A549 treated with AZD9567 at 1 μM for 4 hours (cell line): ENCODE data around the gene HOXA2. TPM values are rescaled to one million over a fixed set of nuclear protein-coding genes. Genes with fewer than 3 reads are reported as not detected.

Source experiments
- total RNA-seq: library from RNA; stranded (reverse); fragments of 200-300 nt; extraction: Qiagen RNA extraction; gene quantifications from 5 replicates; pipeline ENCODE4 v1.2.3, GENCODE V29; 2022; ENCODE audit not compliant: insufficient read depth

HOXA2 gene
- total RNA-seq = 0.58 to 1.9 TPM (median 0.73 TPM) in 5 replicates

DNA sequence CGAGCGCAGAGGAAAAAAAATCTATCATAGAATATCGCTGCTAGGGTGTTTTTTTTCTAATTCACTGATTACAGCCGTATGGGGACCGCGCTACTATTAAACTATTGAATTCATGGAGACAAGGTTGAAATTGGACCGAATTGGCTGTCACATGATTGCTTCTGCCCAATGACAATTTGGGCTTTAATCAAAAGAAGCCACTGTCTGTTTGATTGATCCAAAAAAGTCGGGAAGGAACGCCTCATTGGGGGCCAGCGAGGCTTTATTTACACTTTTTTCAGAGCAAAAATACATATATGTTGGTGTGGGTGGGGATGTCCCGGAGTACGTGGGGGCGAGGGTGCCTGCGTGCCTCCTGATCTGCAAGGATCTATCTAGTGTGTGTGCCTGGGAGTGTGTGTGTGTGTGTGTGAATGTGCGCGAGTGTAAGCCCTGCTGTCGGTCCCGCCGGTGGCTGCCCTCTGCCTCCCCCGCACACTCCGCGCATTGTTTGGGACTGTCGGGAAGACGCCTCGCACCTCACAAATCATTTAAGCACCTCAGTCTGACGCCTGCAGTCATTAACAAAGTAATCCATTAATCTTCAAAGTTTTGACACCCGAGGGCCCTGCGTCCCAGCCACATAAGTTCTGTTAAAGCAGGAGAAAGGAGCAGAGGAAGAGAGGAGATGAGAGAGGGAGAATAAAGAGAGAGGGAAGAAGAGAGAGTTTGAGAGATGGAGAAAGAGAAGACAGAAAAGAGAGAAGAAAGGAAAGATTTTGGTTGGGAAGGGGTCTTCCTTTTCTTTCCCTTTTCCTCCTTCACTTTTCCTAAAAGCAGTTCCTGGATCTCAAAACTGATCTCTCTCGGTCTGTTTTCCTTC is at the start of gene HOXA2:
Gene HOXA2, minus strand, starts transcription at position 103 of the 862 bp plus-strand sequence. CDS start 183 bp downstream, outside the sequence.

DNA sequence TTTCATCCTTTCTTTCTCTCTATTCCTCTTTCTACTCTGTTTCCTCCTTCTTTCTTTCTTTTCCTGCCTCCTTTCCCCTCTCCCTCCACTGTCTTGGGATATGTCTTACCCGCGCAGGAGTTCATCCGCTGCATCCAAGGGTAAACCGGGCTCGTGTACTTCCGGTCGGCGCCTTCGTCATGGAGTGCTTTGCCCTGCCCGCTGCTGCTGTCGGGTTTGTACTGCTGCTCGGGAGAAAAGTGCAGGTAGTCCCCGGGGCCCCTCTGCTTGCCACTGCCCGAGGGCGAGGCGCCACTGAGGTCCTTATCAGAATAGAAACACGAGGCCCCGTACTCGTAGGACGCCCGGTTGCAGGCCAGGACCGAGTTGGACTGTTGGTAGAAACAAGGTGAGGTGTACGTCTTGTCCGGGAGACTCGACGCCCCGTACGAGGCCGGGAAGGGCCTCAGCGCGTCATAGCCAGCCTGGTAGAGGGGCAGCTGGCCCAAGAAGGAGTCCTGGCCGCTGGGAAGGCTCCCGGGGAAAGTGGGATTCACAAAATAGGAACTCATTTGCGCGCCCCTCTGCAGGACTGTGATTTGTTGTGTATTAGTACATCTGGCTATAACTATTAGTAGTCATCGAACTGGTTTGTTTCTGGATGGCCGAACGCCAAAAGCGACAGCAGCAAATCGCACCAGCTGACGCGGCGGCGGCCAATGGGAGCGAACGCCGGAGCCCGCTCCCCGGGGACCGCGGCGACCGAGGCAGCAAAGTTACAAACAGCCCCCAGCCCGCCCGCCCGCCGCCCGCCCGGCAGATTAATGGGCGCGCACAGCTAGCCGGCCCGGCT is 44.9 kb upstream of the HOXA2 start, which contains the start of gene HOXA6:
Gene HOXA6, minus strand, starts transcription at position 576 of the 832 bp plus-strand sequence. Its CDS starts 25 bp downstream, at position 551.

DNA sequence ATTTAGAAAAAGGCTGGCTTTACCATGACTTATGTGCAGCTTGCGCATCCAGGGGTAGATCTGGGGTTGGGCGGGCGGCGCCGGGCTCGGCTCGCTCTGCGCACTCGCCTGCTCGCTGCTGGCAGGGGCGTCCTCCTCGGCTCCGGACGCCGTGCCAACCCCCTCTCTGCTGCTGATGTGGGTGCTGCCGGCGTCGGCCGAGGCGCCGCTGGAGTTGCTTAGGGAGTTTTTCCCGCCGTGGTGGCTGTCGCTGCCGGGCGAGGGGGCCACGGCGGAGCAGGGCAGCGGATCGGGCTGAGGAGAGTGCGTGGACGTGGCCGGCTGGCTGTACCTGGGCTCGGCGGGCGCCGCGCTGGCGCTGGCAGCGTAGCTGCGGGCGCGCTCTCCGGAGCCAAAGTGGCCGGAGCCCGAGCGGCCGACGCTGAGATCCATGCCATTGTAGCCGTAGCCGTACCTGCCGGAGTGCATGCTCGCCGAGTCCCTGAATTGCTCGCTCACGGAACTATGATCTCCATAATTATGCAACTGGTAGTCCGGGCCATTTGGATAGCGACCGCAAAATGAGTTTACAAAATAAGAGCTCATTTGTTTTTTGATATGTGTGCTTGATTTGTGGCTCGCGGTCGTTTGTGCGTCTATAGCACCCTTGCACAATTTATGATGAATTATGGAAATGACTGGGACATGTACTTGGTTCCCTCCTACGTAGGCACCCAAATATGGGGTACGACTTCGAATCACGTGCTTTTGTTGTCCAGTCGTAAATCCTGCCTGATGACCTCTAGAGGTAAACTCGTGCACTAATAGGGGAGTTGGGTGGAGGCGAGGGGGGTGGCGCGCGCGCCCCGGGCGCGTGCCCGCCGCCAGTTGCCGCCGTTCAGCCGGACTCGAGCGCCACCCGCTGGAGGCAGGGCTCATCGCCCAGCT is 40.8 kb upstream of the HOXA2 start, which contains the start of gene HOXA5:
Gene HOXA5, minus strand, starts transcription at position 659 of the 927 bp plus-strand sequence. Its CDS starts 74 bp downstream, at position 585.

DNA sequence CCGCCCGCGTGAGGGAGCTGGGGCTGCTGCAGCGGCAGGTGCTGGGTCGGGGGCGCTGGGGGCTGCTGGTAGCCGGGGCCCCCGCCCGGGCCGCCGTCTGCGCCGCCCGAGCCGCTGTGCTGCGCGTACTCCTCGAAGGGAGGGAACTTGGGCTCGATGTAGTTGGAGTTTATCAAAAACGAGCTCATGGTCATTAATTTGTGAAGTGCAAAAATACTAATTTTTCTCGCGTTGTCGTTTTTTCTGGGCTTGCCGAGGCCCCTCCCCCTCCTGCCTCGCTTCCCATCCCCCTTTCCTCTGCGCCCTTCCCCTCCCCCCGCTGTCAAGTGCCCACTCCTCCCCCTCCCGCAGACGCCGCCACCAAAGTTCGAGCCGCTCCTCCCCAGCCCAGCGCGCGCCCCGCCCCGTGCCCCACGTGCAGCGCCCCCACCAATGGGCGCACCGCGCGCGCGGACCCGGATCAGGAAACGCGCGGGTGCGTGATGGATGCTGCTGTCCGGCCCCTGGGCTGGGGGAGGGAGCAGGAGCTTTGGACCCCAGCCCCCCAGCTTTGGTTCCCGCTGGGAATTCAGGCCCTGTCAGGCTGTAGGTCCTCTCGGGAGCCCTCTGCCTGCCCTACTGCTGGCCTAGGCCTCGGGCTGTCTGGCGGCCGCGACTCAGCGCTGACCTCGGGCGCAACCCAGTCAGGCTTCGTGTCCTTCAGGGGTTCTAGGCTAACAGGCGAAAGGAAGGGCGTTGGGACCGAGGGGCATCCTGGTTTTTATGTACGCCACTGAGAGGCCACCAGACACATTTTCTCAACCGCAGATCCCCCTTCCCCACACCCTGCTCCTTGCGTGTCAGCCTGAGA is 28.3 kb upstream of the HOXA2 start, which contains the start of gene HOXA4:
Gene HOXA4, minus strand, starts transcription at position 218 of the 850 bp plus-strand sequence. Its CDS starts 24 bp downstream, at position 194.

DNA sequence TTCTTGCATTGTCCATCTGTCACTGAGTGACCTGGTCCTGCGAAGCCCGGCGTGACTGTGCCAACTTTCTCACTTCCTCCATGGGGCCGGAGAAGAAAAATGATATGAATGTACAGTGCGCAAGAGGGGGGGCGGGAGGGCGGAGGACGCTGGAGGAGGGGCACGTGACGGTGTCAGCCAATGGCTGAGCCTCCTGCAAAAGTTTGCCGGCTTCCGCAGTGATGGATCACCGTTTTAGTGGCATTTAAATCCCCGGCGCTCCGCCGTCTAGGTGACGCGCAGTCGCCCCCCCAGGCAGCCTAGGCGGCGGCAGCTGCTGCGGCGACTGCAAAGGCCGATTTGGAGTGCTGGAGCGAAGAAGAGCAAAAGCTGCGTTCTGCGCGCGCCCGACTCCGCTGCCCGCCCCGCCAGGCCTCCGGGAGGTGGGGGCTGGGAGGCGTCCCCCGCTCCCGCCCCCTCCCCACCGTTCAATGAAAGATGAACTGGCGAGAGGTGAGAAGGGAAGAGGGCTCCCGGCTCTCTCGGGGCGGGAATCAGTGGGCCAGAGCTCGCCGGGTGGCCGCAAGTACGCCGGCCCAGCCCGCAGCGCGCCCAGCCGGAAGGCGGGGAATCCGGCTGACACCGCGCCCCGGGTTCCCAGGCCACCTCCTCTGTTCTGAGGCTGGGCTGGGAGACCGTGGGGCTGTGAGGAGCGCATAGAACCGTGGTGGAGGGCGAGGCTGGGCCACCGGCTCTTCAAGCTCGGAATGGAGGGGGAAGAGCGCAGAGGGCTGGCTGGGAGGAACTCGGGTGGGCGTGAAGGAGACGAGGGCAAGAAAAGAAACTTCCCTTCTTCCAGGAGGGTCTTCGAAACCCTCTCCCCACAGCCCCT is 6.4 kb downstream of the HOXA2 start, which contains the start of gene HOXA1:
Gene HOXA1, minus strand, starts transcription at position 104 of the 871 bp plus-strand sequence. Its CDS starts 88 bp downstream, at position 16.

Other genes starting within 250 kb of the HOXA2 start
- gene SKAP2, start 238.1 kb downstream of the HOXA2 start, total RNA-seq = 12.2 to 18.1 TPM (median 15.4 TPM) in 5 replicates
- gene HOXA1, start 6.7 kb downstream of the HOXA2 start, total RNA-seq = 1.3 to 3.9 TPM (median 2.8 TPM) in 5 replicates
- gene HOXA4, start 28.1 kb upstream of the HOXA2 start, total RNA-seq = 1.1 to 1.7 TPM (median 1.4 TPM) in 4 of 5 replicates, not detected in the other
- gene HOXA5, start 41.0 kb upstream of the HOXA2 start, total RNA-seq = 2.8 to 6.5 TPM (median 4.9 TPM) in 5 replicates
- 0.94 to 1.8 TPM (median 1.5 TPM) in 4 of 5 replicates, not detected in the other for gene HOXA6, start 45.1 kb upstream of the HOXA2 start, total RNA-seq
- 3.6 to 6.3 TPM (median 5.2 TPM) in 5 replicates for gene HOXA3, start 49.9 kb upstream of the HOXA2 start, total RNA-seq
- gene HOXA7, start 54.0 kb upstream of the HOXA2 start, total RNA-seq = 3.0 to 3.9 TPM (median 3.7 TPM) in 5 replicates
- gene HOXA9, start 62.9 kb upstream of the HOXA2 start, total RNA-seq = 0.24 to 0.67 TPM (median 0.60 TPM) in 4 of 5 replicates, not detected in the other
- gene HOXA10, start 71.6 kb upstream of the HOXA2 start, total RNA-seq = 5.9 to 7.8 TPM (median 6.2 TPM) in 5 replicates
- gene HOXA11, start 82.5 kb upstream of the HOXA2 start, total RNA-seq = 0.31 to 0.49 TPM (median 0.38 TPM) in 4 of 5 replicates, not detected in the other
- gene HOXA13, start 97.4 kb upstream of the HOXA2 start, total RNA-seq = 0.88 to 2.3 TPM (median 2.1 TPM) in 5 replicates
- gene EVX1, start 140.1 kb upstream of the HOXA2 start, total RNA-seq = 0.05 to 0.14 TPM (median 0.06 TPM) in 4 of 5 replicates, not detected in the other